GM12891 (cell line): Measurements from ENCODE around the gene PHF19.

Experiments
- POLR2A ChIP-seq: IDR thresholded peaks from 2 replicates; pipeline ENCODE4 v1.6.1; 2011; ENCODE audit warnings: low read depth, low read length, control low read depth
- POLR2AphosphoS5 ChIP-seq: IDR thresholded peaks from 2 replicates; pipeline ENCODE4 v1.6.1; 2011; ENCODE audit warnings: low read depth, low read length, control low read depth
- POU2F2 ChIP-seq: IDR thresholded peaks from 2 replicates; pipeline ENCODE4 v1.6.1; 2011; ENCODE audit warnings: low read depth, mild to moderate bottlenecking, control low read depth, low read length, moderate library complexity
- SPI1 ChIP-seq: IDR thresholded peaks from 2 replicates; pipeline ENCODE4 v1.6.1; 2011; ENCODE audit warnings: low read depth, low read length, control low read depth
- TAF1 ChIP-seq: IDR thresholded peaks from 2 replicates; pipeline ENCODE4 v1.6.1; 2011; ENCODE audit warnings: low read depth, low read length, control low read depth

- TF ChIP-seq POLR2A (no peak), POLR2AphosphoS5 (no peak), SPI1 (no peak), TAF1 (no peak), POU2F2 (no peak)
These were observed 11.2 kb downstream of the PHF19 start for GRCh38 chr9:120865809-120866208.
